BJ (cell line): Measurements from ENCODE around the gene MTUS2. TPM values are rescaled to one million over a fixed set of nuclear protein-coding genes. Genes with fewer than 3 reads are reported as not detected.

Experiments
- CTCF ChIA-PET: fragments of 350-600 bp; formaldehyde crosslinking; extraction: SDS; loops from one replicate; lab custom pipeline; 2021; ENCODE audit warnings: antibody characterized with exemption, inconsistent platforms; lab: Yijun Ruan, JAX
- POLR2A ChIA-PET: fragments of 300-600 bp; sonication (Branson Sonifier 250); formaldehyde crosslinking; extraction: SDS; loops from one replicate; lab custom pipeline; 2021; ENCODE audit warnings: antibody characterized with exemption; lab: Charles Lee
- DNase-seq: peaks from one replicate; pipeline ENCODE4 v3.0.0-alpha.2; 2011; ENCODE audit warnings: low read depth
- H3K27me3 ChIP-seq: 2 replicates; pipeline ENCODE4 v1.6.0; 2011; ENCODE audit warnings: low read length; ENCODE audit not compliant: control insufficient read depth, insufficient read depth
- H3K36me3 ChIP-seq: 2 replicates; pipeline ENCODE4 v1.5.1; 2011; ENCODE audit warnings: low read length; ENCODE audit not compliant: control insufficient read depth, insufficient read depth
- H3K4me3 ChIP-seq: 2 replicates; pipeline ENCODE4 v1.5.1; 2011; ENCODE audit warnings: low read depth, mild to moderate bottlenecking, control low read depth, low read length
- CTCF ChIP-seq: IDR thresholded peaks from 2 replicates; pipeline ENCODE4 v1.5.1; 2011; ENCODE audit warnings: low read depth, mild to moderate bottlenecking, control low read depth, inconsistent platforms, low read length, moderate library complexity; ENCODE audit not compliant: insufficient read depth
- polyA plus RNA-seq: library from polyadenylated mRNA; depleted of rRNA; stranded (reverse); fragments of >200 nt; gene quantifications from 2 replicates; pipeline ENCODE4 v1.2.3, GENCODE V29; 2011

MTUS2 gene
- polyA plus RNA-seq, 1 experiment = 0.05 TPM

- no peak for DNase-seq
- POLR2A ChIA-PET = interaction anchor here (0.6 kb wide), 1 partner anchor 1132 kb away, joined by 3 read pairs; no protein-coding TSS in a partner anchor
- CTCF ChIA-PET = interaction anchor here (0.6 to 1.1 kb wide), 2 partner anchors 18 to 571 kb away, joined by 3 to 4 read pairs; no protein-coding TSS in a partner anchor
- TF ChIP-seq CTCF = no peak
- Histone ChIP-seq H3K4me3 (no peak overlapping the region), H3K36me3 (no peaks in the 10 kb centered on the region), H3K27me3 (peaks cover 10% of the 10 kb centered on the region)
These were observed 669.8 kb downstream of the MTUS2 start for GRCh38 chr13:29489650-29490560.

GRCh38 chr13:29490561-29490885 is 670.4 kb downstream of the MTUS2 start:
- CTCF ChIA-PET = interaction anchor here (0.6 kb wide), 1 partner anchor 570 kb away, joined by 3 read pairs; no protein-coding TSS in a partner anchor
- no peak for DNase-seq
- Histone ChIP-seq H3K27me3 (peaks cover 11% of the 10 kb centered on the region), H3K4me3 (no peak overlapping the region), H3K36me3 (no peaks in the 10 kb centered on the region)
- no peak for TF ChIP-seq CTCF
- POLR2A ChIA-PET = no interaction called here

- CTCF ChIA-PET = no interaction called here
- no peak overlapping the region for H3K4me3 ChIP-seq
- TF ChIP-seq CTCF = no peak
- DNase-seq = no peak
- H3K36me3 ChIP-seq = no peaks in the 10 kb centered on the region
- POLR2A ChIA-PET = no interaction called here
- H3K27me3 ChIP-seq = peaks cover 12% of the 10 kb centered on the region
These were observed 671.1 kb downstream of the MTUS2 start for GRCh38 chr13:29491248-29491647.

GRCh38 chr13:29493796-29494195 is 673.7 kb downstream of the MTUS2 start:
- Histone ChIP-seq H3K27me3 (peaks cover 12% of the 10 kb centered on the region), H3K4me3 (no peak overlapping the region), H3K36me3 (no peaks in the 10 kb centered on the region)
- CTCF ChIA-PET = interaction anchor here (1.2 kb wide), 1 partner anchor 9 kb away, joined by 4 read pairs; no protein-coding TSS in a partner anchor
- TF ChIP-seq CTCF = no peak
- POLR2A ChIA-PET = no interaction called here
- no peak for DNase-seq

- no peak for TF ChIP-seq CTCF
These were observed 674.4 kb downstream of the MTUS2 start for GRCh38 chr13:29494520-29494919.

More at GRCh38 chr13:29494520-29494919, 674.4 kb downstream of the MTUS2 start:
- Histone ChIP-seq H3K27me3 (peaks cover 13% of the 10 kb centered on the region), H3K36me3 (no peaks in the 10 kb centered on the region), H3K4me3 (no peak overlapping the region)
- CTCF ChIA-PET = no interaction called here
- POLR2A ChIA-PET = no interaction called here
- no peak for DNase-seq
